ENCODE data around the gene BAD. TPM values are rescaled to one million over a fixed set of nuclear protein-coding genes. Genes with fewer than 3 reads are reported as not detected.

BAD gene
- total and polyA plus RNA-seq, 2 donors (not counting 1 experiment from before 2014, with no cell fraction given), result 24.0 to 39.1 TPM

DNA sequence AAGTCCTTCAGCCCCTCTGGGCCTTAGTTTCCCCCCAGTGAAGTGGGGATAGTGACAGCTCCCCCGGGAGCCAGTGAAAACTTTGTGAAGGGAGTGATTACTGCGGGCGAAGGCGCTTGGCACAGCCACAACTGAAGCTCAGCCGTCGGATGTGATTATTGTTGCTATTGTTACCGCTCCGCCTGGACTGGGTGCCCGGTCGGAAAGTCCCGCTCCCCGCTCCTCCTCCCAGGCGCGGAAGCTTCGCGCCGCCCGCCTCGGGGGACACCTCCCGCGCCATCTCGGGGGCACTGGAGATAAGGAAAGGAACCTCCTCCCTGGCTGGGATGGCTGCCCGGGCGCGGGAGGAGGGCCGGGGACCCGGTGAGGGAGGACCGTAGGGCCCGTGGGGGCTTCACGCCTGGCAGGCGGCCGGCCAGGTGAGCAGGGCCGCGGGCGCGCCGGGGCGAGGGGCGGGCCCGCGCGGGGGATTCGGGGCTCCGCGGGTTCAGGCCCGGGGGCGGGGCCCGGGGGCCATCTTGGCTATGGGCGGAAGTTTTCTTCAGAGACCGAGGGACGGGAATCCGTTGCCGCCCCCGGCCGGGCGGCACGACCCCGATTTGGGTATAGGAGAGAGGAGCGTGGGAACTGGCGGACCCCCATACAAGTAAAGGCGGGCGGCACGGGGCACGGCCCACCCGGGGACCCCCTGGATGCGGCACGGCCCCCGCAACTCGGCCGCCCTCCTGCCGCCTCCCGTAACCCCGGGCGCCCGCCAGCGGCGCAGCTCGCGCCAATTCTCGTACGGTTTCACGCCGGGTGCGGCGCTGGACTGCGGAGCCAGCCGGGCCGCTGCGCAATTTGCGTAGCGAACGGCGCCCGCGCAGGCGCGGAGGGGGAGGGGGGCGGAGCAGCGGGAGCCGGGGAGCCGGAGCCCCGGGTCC is 758 bp upstream of the BAD start, which contains the start of gene GPR137:
Gene GPR137, plus strand, starts transcription at position 887 of the 923 bp plus-strand sequence. CDS start 677 bp downstream, outside the sequence.
- Histone ChIP-seq H3K4me1 (ENCODE audit: control insufficient read depth in 2 of 2, insufficient read depth in 2 of 2, low read length in 2 of 2) (peaks cover 13 to 18% of the 10 kb centered on the region in 2 donors), H3K9me3 (ENCODE audit: control extremely low read depth in 1 of 3, control insufficient read depth in 2 of 3, insufficient read depth in 1 of 3, low read length in 2 of 3) (no peaks in the 10 kb centered on the region), H3K4me3 (ENCODE audit: control extremely low read depth in 1 of 5, extremely low read depth in 1 of 5, insufficient read depth in 1 of 5, low read depth in 2 of 5, low read length in 4 of 5) (peak within 1 kb of the TSS; percentile 61 to 97 (median 90)), H3K27ac (ENCODE audit: low read length in 2 of 2) (peak within 1 kb of the TSS; percentile 100), H3K27me3 (replicated peaks in 1 of 4; ENCODE audit: control extremely low read depth in 1 of 4, control insufficient read depth in 3 of 4, insufficient read depth in 4 of 4, low read length in 3 of 4) (peaks cover 0 to 2% (median under 1%) of the 10 kb centered on the region in 4 experiments), H3K79me2 (ENCODE audit: control insufficient read depth, insufficient read depth, low read length) (peaks cover 34% of the 10 kb centered on the region), H3K9ac (ENCODE audit: low read length) (peak within 1 kb of the TSS; percentile 100), H3K36me3 (replicated peaks in 1 of 2; ENCODE audit: control extremely low read depth in 1 of 2, control insufficient read depth in 1 of 2, extremely low read depth in 1 of 2, insufficient read depth in 2 of 2, low read length in 1 of 2) (peaks cover 0 to 7% of the 10 kb centered on the region in 2 experiments), H2AFZ (ENCODE audit: insufficient read depth, low read depth, low read length, poor library complexity, severe bottlenecking) (peak within 1 kb of the TSS; percentile 74), H4K20me1 (ENCODE audit: control insufficient read depth, insufficient read depth, low read length, poor library complexity, severe bottlenecking) (peaks cover 16% of the 10 kb centered on the region), H3K4me2 (replicated peaks; ENCODE audit: low read depth, low read length, poor library complexity, severe bottlenecking) (peak within 1 kb of the TSS; percentile 97)
- H3K9me3 Mint-ChIP-seq (ENCODE audit: insufficient read depth), result no peaks in the 10 kb centered on the region
- WGBS (ENCODE audit: insufficient coverage), result under 1% methylated on average over 97 of the region's 102 CpGs
- H3K27ac Mint-ChIP-seq, result peak within 1 kb of the TSS; percentile 96
- POLR2A ChIA-PET, result interaction anchor here (0.9 to 5.7 kb wide), 11 partner anchors 9 to 81 kb away, joined by 3 to 67 read pairs (median 5); partner anchors contain the start of genes CATSPERZ, ESRRA, FKBP2 and PLCB3
- peak within 1 kb of the TSS; percentile 90 for H3K4me3 Mint-ChIP-seq
- TF ChIP-seq, protein P1, sequence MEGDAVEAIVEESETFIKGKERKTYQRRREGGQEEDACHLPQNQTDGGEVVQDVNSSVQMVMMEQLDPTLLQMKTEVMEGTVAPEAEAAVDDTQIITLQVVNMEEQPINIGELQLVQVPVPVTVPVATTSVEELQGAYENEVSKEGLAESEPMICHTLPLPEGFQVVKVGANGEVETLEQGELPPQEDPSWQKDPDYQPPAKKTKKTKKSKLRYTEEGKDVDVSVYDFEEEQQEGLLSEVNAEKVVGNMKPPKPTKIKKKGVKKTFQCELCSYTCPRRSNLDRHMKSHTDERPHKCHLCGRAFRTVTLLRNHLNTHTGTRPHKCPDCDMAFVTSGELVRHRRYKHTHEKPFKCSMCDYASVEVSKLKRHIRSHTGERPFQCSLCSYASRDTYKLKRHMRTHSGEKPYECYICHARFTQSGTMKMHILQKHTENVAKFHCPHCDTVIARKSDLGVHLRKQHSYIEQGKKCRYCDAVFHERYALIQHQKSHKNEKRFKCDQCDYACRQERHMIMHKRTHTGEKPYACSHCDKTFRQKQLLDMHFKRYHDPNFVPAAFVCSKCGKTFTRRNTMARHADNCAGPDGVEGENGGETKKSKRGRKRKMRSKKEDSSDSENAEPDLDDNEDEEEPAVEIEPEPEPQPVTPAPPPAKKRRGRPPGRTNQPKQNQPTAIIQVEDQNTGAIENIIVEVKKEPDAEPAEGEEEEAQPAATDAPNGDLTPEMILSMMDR (IDR thresholded peaks at IDR 0.05), result no peak
- no peak for TF ChIP-seq EZH2 (IDR thresholded peaks at IDR 0.05; ENCODE audit: borderline replicate concordance, insufficient read depth, low read depth, low read length, poor library complexity, severe bottlenecking)
- CTCF ChIA-PET, result interaction anchor here (0.6 to 4.6 kb wide), 12 partner anchors 10 to 188 kb away, joined by 3 to 33 read pairs (median 5); partner anchors contain the start of genes CATSPERZ, PLCB3, PPP1R14B and PRDX5
- H3K4me1 Mint-ChIP-seq, result peaks cover 20% of the 10 kb centered on the region
- peak; percentile 98 for DNase-seq
- peak; percentile 65 for ATAC-seq (ENCODE audit: low read depth)
- intact Hi-C loops (cut with micrococcal nuclease), result loop anchor here (1.0 to 2.0 kb wide), 8 partner anchors 15 to 100 kb away; partner anchors contain the start of genes DNAJC4, ESRRA, FKBP2 and PLCB3
- H3K27me3 Mint-ChIP-seq, result no peaks in the 10 kb centered on the region

Data from B cell (primary cell).